ACC112 (cell line): ENCODE data around the gene VPS35L.
"Not testable (repeated sequence)": the region's sequence is repeated elsewhere in the genome, so short reads cannot be mapped to it uniquely, and the experiment has no call there.

ENCODE experiments used
- H2AFZ ChIP-seq: fragments of 200-600 bp; sonication (generic); one replicate; pipeline ENCODE4 v1.6.0; 2017; ENCODE audit warnings: antibody characterized with exemption, low read length; ENCODE audit not compliant: unreplicated experiment
- H3K27ac ChIP-seq: fragments of 200-600 bp; sonication (generic); 2 replicates; pipeline ENCODE4 v1.5.1; 2014; ENCODE audit warnings: low read depth, mild to moderate bottlenecking, antibody characterized with exemption, low read length, moderate library complexity
- H3K27me3 ChIP-seq: fragments of 200-600 bp; sonication (generic); 2 replicates; pipeline ENCODE4 v1.6.1; 2014; ENCODE audit warnings: mild to moderate bottlenecking, antibody characterized with exemption, low read length, moderate library complexity, mixed read lengths; ENCODE audit not compliant: insufficient read depth
- H3K36me3 ChIP-seq: fragments of 200-600 bp; sonication (generic); 2 replicates; pipeline ENCODE4 v1.6.1; 2016; ENCODE audit warnings: mild to moderate bottlenecking, antibody characterized with exemption, low read length, moderate library complexity, mixed read lengths; ENCODE audit not compliant: insufficient read depth
- H3K4me1 ChIP-seq: fragments of 200-600 bp; sonication (generic); one replicate; pipeline ENCODE4 v1.6.1; 2016; ENCODE audit warnings: low read length, mixed read lengths; ENCODE audit not compliant: insufficient read depth, unreplicated experiment, control insufficient read depth
- H3K4me3 ChIP-seq: fragments of 200-600 bp; sonication (generic); 2 replicates; pipeline ENCODE4 v1.5.1; 2014; ENCODE audit warnings: mild to moderate bottlenecking, low read depth, low read length
- H3K79me2 ChIP-seq: fragments of 200-600 bp; sonication (generic); one replicate; pipeline ENCODE4 v1.6.0; 2016; ENCODE audit warnings: low read length; ENCODE audit not compliant: control insufficient read depth, unreplicated experiment, insufficient read depth

VPS35L gene

DNA sequence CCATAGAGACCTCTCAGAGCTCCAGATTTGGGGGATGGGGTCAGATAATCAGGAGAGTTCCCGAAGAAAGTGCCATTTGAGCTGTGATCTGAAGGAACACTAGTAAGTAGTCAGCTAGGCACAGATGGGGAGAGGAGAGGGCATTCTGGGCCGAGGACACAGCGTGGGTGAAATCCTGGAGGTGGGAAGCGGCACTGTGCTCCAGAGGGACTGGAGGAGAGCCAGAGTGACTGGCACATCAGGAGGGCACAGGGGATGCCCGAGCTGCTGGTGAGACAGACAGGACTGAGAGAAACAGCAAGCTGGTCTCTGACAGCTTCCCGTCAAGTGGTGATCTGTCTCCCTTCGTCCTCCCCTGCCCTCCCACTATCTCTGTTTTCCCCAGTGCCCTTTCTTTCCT, 121.9 kb downstream of the VPS35L start:
- H3K27me3 ChIP-seq: no peaks in the 10 kb centered on the region
- no peak overlapping the region for H2AFZ ChIP-seq
- no peaks in the 10 kb centered on the region for H3K79me2 ChIP-seq
- no peaks in the 10 kb centered on the region for H3K36me3 ChIP-seq
- no peak overlapping the region for H3K4me3 ChIP-seq
- no peak overlapping the region for H3K27ac ChIP-seq
- peaks cover under 1% of the 10 kb centered on the region for H3K4me1 ChIP-seq

DNA sequence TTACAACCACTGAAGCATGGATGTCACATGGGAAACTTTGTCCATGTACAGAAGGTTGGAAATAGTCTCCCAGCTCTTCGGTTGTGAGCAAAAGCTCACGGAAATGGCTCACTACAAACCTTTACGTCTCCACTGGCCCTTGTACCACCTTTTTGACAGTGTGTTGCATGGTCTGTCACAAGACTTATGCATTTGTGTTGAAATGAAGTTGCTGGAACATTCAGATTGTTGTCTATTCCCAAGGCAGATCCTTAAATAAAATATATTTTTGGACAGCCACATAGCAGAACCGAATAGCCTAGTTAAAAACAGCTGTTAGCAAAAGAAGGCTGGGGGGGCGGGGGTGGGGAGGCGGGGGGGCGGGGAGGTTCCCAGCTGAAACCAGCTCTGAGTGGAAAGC, 123.3 kb downstream of the VPS35L start:
- Histone ChIP-seq H3K27me3 (no peaks in the 10 kb centered on the region), H3K36me3 (peaks cover 9% of the 10 kb centered on the region), H2AFZ (no peak overlapping the region), H3K27ac (no peak overlapping the region), H3K4me3 (no peak overlapping the region), H3K4me1 (no peaks in the 10 kb centered on the region), H3K79me2 (no peaks in the 10 kb centered on the region)

- not testable (repeated sequence) for H2AFZ ChIP-seq, H3K4me1 ChIP-seq, H3K4me3 ChIP-seq, H3K27me3 ChIP-seq, H3K79me2 ChIP-seq, H3K27ac ChIP-seq
- H3K36me3 ChIP-seq: peaks cover 13% of the 10 kb centered on the region
Measured at GRCh38 chr16:19679281-19679680, 123.8 kb downstream of the VPS35L start.

GRCh38 chr16:19680881-19681340, 125.4 kb downstream of the VPS35L start:
- no peaks in the 10 kb centered on the region for H3K27me3 ChIP-seq
- H3K36me3 ChIP-seq: peaks cover 24% of the 10 kb centered on the region
- no peaks in the 10 kb centered on the region for H3K4me1 ChIP-seq
- no peak overlapping the region for H3K4me3 ChIP-seq
- no peak overlapping the region for H2AFZ ChIP-seq
- H3K27ac ChIP-seq: no peak overlapping the region
- no peaks in the 10 kb centered on the region for H3K79me2 ChIP-seq

- Histone ChIP-seq H3K4me1 (no peaks in the 10 kb centered on the region), H3K27ac (no peak overlapping the region), H3K27me3 (no peaks in the 10 kb centered on the region), H3K4me3 (no peak overlapping the region), H2AFZ (no peak overlapping the region), H3K79me2 (no peaks in the 10 kb centered on the region), H3K36me3 (peaks cover 24% of the 10 kb centered on the region)
Measured at GRCh38 chr16:19681637-19682036, 126.1 kb downstream of the VPS35L start.

- Histone ChIP-seq H3K4me1 (no peaks in the 10 kb centered on the region), H3K79me2 (no peaks in the 10 kb centered on the region), H3K27me3 (no peaks in the 10 kb centered on the region), H2AFZ (no peak overlapping the region), H3K4me3 (no peak overlapping the region), H3K36me3 (peaks cover 24% of the 10 kb centered on the region), H3K27ac (no peak overlapping the region)
Measured at GRCh38 chr16:19683453-19684236, 128.1 kb downstream of the VPS35L start.

DNA sequence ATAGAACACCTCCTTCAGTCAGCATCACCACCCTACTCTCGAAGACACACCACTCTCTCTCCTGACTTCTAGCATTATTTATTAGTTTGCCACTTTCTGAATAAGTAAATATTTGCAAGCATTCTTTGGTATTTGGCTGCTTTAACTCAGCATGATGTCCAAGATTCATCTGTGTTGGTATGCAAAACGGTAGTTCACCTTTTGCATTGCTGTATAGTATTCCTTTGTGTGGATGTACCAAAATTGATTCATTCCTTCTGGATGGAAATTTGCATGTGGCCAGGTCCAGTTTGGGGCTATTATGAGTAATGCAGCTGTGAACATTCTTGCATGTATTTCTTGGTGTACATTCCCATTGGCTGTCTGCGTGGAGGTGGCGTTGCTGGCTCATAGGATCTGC, 129.7 kb downstream of the VPS35L start:
- H3K79me2 ChIP-seq: no peaks in the 10 kb centered on the region
- H3K4me3 ChIP-seq: no peak overlapping the region
- H2AFZ ChIP-seq: no peak overlapping the region
- peaks cover 24% of the 10 kb centered on the region for H3K36me3 ChIP-seq
- no peaks in the 10 kb centered on the region for H3K4me1 ChIP-seq
- no peaks in the 10 kb centered on the region for H3K27me3 ChIP-seq
- no peak overlapping the region for H3K27ac ChIP-seq

GRCh38 chr16:19687279-19687678, 131.8 kb downstream of the VPS35L start:
- H3K4me3 ChIP-seq: no peak overlapping the region
- no peaks in the 10 kb centered on the region for H3K4me1 ChIP-seq
- H3K36me3 ChIP-seq: peaks cover 24% of the 10 kb centered on the region
- H3K27ac ChIP-seq: no peak overlapping the region
- H3K27me3 ChIP-seq: no peaks in the 10 kb centered on the region
- H3K79me2 ChIP-seq: no peaks in the 10 kb centered on the region
- no peak overlapping the region for H2AFZ ChIP-seq

DNA sequence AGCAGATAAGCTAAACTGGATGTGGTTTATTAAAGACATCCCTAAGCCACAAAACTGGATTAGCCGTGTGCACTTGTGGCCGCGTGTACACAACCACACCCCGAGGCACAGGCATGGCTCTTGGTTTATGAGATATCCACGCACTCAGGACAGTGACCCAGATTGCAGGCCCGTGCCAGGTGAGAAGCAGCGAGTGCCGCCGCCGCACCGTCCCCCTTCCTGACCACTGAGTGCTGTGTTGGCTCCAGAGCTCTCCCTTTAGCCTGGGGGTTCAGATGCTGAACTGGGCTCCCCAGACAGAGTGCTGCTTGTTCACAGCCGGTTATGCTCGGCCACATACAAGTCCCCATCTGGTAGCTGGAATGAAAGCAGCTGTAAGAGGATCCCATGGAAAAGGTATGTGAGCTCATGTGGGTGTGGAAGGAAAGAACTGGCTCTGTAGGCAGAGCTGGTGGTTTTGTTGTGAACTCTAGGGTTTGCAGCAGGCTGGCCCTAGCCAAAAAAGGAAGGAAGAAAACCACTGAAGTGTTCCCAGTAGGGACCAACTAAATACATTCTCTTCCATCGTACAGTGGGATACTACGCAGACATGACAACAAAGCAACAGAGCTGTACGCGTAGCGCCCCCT, 133.0 kb downstream of the VPS35L start:
- peaks cover 18% of the 10 kb centered on the region for H3K36me3 ChIP-seq
- no peak overlapping the region for H3K27ac ChIP-seq
- no peak overlapping the region for H3K4me3 ChIP-seq
- H2AFZ ChIP-seq: no peak overlapping the region
- H3K4me1 ChIP-seq: no peaks in the 10 kb centered on the region
- H3K79me2 ChIP-seq: no peaks in the 10 kb centered on the region
- H3K27me3 ChIP-seq: no peaks in the 10 kb centered on the region

DNA sequence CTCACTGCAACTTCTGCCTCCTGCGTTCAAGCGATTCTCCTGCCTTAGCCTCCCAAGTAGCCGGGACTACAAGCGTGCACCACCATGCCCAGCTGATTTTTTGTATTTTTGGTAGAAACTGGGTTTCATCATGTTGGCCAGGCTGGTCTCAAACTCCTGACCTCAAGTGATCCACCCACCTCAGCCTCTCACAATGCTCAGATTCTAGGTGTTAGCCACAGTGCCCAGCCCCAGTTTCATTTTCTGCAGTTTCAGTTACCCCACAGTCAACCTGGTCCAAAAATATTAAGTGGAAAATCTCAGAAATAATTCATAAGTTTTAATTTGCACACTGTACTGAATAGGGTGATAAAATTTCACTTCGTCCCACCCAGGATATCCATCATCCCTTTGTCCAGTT, 133.8 kb downstream of the VPS35L start:
- H3K4me3 ChIP-seq: no peak overlapping the region
- no peaks in the 10 kb centered on the region for H3K4me1 ChIP-seq
- H3K27me3 ChIP-seq: no peaks in the 10 kb centered on the region
- H3K79me2 ChIP-seq: no peaks in the 10 kb centered on the region
- peaks cover 10% of the 10 kb centered on the region for H3K36me3 ChIP-seq
- no peak overlapping the region for H2AFZ ChIP-seq
- no peak overlapping the region for H3K27ac ChIP-seq

GRCh38 chr16:19690196-19690595, 134.7 kb downstream of the VPS35L start:
- no peak overlapping the region for H3K4me3 ChIP-seq
- no peak overlapping the region for H3K27ac ChIP-seq
- no peak overlapping the region for H2AFZ ChIP-seq
- H3K4me1 ChIP-seq: no peaks in the 10 kb centered on the region
- H3K79me2 ChIP-seq: no peaks in the 10 kb centered on the region
- no peaks in the 10 kb centered on the region for H3K27me3 ChIP-seq
- peaks cover 5% of the 10 kb centered on the region for H3K36me3 ChIP-seq
